ENCODE data around the gene NOL7.

Gene NOL7

GRCh38 chr6:13653296-13653695, 38.2 kb downstream of the NOL7 start:
- DNase-seq (ENCODE audit: insufficient read length, low spot score) (no peak), FAIRE-seq (no peak)
- TF ChIP-seq, protein P1, sequence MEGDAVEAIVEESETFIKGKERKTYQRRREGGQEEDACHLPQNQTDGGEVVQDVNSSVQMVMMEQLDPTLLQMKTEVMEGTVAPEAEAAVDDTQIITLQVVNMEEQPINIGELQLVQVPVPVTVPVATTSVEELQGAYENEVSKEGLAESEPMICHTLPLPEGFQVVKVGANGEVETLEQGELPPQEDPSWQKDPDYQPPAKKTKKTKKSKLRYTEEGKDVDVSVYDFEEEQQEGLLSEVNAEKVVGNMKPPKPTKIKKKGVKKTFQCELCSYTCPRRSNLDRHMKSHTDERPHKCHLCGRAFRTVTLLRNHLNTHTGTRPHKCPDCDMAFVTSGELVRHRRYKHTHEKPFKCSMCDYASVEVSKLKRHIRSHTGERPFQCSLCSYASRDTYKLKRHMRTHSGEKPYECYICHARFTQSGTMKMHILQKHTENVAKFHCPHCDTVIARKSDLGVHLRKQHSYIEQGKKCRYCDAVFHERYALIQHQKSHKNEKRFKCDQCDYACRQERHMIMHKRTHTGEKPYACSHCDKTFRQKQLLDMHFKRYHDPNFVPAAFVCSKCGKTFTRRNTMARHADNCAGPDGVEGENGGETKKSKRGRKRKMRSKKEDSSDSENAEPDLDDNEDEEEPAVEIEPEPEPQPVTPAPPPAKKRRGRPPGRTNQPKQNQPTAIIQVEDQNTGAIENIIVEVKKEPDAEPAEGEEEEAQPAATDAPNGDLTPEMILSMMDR (IDR thresholded peaks at IDR 0.05; ENCODE audit: insufficient read depth, missing control alignments), result no peak

- FAIRE-seq (no peak), DNase-seq (ENCODE audit: insufficient read length, low spot score) (no peak)
- TF ChIP-seq, protein P1 (IDR thresholded peaks at IDR 0.05; ENCODE audit: insufficient read depth, missing control alignments), result no peak
These were observed 39.4 kb downstream of the NOL7 start for GRCh38 chr6:13654496-13654895.

DNA sequence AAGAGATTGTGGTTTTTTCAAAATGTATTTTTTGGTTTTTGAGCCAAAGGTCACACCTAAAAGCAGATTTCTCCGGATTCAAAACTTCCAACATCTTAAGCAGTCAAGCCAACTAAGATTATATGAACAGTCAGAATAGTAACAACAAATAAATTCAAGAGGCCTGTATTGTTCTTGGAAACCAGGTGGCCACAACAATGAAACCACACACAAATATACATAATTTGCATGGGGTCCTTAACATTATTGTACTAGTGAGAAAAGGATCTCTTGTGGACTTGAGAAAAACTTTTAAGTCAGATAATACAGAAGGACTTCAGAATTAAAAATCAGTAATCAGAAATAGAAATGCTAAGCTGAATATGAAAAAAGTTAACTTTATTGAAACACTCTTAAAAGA, 40.6 kb downstream of the NOL7 start:
- DNase-seq (ENCODE audit: insufficient read length, low spot score) (no peak), FAIRE-seq (no peak)
- TF ChIP-seq, protein P1 (IDR thresholded peaks at IDR 0.05; ENCODE audit: insufficient read depth, missing control alignments), result no peak

- no peak for DNase-seq (ENCODE audit: insufficient read length, low spot score)
- FAIRE-seq, result no peak
These were observed 45.1 kb downstream of the NOL7 start for GRCh38 chr6:13660273-13660672.

DNA sequence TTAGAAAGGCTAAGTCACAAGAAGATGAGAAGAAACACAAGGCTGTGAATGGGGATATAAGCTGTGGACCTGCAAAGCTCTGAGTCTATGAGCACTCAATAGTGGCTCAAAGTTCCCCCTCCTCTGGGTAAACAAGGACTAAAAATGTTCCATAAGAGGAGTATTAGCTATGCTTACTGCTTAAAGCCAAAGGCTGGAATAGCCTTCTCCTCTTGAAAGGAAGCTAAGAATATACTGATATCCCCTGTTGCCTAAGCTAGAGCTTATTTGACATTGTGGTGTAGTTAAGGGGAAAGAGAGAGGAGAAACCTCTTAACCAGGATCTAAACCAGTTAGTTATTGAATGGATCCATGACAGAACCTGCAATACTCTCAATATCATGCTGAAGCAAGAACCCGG, 45.8 kb downstream of the NOL7 start:
- FAIRE-seq (peak; percentile 60), DNase-seq (ENCODE audit: insufficient read length, low spot score) (no peak)
- TF ChIP-seq, protein P1 (IDR thresholded peaks at IDR 0.05; ENCODE audit: insufficient read depth, missing control alignments), result no peak

More at GRCh38 chr6:13660273-13660672, 45.1 kb downstream of the NOL7 start:
- TF ChIP-seq, protein P1 (IDR thresholded peaks at IDR 0.05; ENCODE audit: insufficient read depth, missing control alignments), result no peak

DNA sequence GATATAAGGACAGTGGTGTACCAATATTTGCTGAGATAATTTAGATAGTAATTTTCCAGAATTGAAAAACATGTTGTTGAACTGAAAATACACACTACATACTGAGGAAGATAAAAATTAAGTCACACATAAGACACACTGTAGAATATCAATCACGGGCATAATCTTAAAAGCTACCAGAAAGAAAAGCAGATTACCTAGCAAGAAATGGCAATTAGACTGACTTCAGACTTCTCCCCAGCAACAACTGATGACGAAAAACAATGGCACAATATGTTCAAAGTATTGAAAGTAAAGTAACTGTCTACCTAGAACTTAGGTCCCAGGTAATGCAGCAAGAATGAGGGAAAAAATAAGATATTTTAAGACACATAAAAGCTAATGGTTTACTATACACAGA, 46.5 kb downstream of the NOL7 start:
- TF ChIP-seq, protein P1 (IDR thresholded peaks at IDR 0.05; ENCODE audit: insufficient read depth, missing control alignments), result no peak
- FAIRE-seq (peak; percentile 81), DNase-seq (ENCODE audit: insufficient read length, low spot score) (no peak)

DNA sequence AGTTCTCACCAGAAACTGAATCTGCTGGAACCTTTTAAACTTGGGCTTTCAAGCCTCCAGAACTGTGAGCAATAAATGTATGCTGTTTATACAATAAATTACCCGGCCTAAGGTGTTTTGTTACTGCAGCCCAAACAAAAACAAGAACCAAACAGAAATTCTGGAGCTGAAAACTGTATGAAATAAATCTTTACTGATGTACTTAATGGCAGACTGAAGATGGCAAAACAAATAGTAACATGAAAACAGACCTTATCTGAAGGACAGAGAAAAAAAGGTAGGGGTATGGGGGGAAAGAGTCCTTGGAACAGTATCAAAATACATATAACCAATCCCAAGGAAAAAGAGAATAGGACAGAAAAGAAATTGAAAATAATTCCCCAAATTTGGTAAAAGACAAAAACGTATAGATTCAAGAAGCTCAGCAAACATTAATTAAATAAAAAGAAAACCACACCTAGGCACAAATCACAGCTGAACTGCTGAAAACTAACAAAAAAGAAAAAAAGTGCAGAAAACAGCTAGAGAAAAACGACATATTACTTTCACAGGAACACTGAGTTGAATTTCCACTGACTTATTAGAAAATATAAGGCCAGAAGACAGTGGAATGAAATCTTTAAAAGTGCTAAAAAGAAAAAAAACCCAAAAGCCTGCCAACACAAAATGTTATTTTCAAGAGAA, 47.7 kb downstream of the NOL7 start:
- DNase-seq (ENCODE audit: insufficient read length, low spot score) (no peak), FAIRE-seq (no peak)

More for the DNA sequence above, 47.7 kb downstream of the NOL7 start:
- TF ChIP-seq, protein P1 (IDR thresholded peaks at IDR 0.05; ENCODE audit: insufficient read depth, missing control alignments), result no peak

All from D721Med (cell line).